Activated CD8-positive, alpha-beta memory T cell treated with anti-CD3 and anti-CD28 coated beads for 1 hour (primary cell): ENCODE results near the gene PTGES3L.
"Not testable (repeated sequence)": the region's sequence is repeated elsewhere in the genome, so short reads cannot be mapped to it uniquely, and the experiment has no call there.

ENCODE experiments used
- DNase-seq, 2 donors: peaks; one replicate each; pipeline ENCODE4 v3.0.0-alpha.2; 2020; ENCODE audit warnings: low read depth in 1 of 2; ENCODE audit errors: extremely low read depth in 1 of 2

The PTGES3L gene

DNA sequence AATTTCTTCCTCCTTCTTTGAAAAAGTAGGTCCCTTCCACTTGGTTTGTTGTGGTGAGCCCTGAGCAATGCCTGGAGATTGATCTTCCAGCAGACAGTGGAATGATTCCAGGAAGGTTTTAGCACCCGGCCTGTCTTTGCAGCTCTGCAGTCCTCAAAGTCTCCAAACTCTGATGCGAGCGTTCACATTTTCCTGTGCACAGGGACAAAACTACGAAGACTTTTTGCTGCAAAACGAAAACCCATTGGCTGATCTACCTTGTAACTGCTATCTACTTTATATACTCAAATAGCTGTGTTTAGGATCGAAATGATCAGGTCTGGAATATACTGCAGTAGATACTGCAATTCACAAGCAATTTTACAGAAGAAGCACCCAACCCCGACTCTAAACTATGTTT lies 57.6 kb downstream of the PTGES3L start:
- no peak for DNase-seq

DNA sequence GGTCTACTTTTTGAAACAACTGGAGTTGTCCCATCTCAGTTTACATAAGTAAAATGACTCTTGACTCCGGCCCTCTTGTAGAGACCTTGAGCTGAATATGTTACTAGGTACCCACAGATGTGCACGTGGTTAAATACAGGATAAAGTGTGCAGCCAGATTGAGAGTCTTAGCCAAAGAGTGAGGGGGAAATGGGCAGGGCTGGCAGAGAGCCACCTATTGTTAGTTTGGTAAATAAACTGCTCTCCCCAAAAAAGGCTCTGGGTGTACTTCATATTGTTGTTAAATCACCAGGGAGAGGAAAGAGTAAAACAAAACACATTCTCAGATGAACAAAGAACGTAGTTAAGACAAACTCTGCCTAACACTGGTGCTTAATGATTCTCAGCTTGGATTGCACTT lies 59.0 kb downstream of the PTGES3L start:
- DNase-seq, result no peak

DNA sequence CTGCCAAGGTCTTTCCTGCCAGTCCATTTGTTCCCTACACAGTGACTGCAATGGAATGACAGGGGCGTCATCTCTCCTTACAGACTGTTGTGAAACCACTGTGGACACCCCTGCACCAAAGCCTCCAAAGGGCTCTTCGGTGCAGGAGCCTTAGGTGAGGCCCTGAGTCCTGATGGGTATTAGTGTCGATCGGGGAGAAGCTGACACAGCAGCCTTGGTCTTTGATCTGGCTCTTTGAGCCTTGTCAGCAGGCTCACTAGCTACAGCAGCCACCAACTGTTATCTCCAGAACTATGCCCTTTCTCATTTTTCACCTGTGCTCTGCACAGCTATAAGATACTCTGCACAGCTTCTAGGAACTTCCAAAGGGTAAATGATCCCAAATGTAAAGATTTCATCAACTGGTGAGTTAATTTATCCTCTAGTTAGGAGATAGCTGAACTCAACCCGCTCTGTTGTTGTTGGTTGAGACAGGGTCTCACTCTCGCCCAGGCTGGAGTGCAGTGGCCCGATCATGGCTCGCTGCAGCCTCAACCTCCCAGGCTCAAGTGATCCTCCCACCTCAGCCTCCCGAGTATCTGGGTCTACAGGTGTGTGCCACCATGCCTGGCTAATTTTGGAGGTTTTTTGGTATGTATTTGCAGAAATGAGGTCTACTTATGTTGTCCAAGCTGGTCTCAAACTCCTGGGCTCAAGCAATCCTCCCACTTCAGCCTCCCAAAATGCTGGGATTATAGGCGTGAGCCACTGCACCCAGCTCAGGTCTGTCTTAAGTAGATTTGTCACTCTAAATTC lies 59.6 kb downstream of the PTGES3L start:
- no peak for DNase-seq

DNA sequence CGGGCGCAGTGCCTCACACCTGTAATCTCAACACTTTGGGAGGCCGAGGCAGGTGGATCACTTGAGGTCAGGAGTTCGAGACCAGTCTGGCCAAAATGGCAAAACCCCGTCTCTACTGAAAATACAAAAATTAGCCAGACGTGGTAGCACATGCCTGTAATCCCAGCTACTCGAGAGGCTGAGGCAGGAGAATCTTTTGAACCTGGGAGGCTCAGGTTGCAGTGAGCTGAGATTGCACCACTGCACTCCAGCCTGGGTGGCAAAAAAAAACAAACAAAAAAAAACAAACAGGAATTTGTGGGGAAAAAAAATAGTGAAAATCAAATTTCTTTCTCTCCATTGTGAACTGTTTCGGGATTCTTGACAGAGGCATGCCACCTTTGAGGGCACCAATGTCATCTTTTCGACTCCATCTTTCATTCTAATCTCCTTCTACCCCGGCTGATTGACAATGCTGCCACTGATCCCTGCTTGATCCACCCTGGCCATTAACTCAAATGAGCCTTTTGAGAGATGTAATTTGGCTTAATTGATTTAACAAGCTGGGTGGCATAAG lies 60.3 kb downstream of the PTGES3L start:
- not testable (repeated sequence) for DNase-seq

DNA sequence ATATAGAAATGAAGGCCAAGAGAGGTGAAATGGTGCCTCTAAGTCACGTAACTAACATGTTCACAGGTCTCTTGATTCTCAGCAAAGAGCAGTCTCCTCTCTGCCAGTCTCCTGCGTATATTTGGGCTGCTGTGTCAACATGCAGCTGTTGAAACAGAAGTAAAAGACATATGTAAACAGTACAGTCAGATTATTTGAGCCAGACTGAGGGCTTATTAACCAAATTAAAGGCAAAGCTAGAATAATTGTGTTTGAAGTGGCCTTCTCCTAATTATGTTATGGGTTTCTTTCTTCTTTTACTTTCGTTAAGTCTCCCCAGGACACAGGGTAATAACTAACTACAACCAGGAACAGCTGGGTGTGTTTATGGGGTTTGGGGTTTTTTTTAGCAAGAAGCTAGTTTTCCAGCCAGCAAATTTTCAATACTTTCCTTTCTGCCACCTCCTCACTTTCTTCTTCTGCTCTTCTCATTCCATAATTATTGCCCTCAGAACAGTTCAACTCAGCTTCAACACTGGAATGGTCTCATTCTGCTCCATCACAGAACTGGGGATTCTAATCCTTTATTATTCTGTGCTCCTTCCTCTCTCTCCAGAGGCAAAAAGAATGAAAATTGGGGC lies 60.9 kb downstream of the PTGES3L start:
- DNase-seq, result no peak
